NT2/D1 (cell line): ENCODE results near the gene SSUH2.

Experiments
- YY1 ChIP-seq: IDR thresholded peaks from 2 replicates; pipeline ENCODE4 v1.6.1; 2011; ENCODE audit not compliant: insufficient read length, insufficient read depth
- ZNF274 ChIP-seq: IDR thresholded peaks from 2 replicates; pipeline ENCODE4 v1.6.1; 2011; ENCODE audit warnings: mild to moderate bottlenecking, low read depth, low read length

DNA sequence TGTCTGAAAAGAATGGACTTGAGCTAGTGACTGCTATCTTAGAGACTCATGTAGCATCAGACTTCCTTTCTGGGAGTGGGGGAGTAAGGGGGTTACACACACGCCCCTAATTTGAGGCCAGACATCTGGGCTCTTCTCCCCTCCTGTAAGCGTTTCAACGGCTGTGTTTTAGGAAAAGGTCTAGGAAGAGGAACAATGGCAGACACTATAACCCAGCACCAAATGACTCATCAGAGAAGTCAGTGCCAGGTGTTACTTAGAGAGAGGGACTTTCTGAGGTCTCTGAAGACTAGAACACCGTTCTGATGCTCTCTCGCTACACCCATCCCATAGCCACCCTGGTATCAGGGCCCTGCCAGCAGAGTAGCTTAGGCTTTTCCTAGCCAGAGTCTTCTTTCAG lies 65.5 kb downstream of the SSUH2 start:
- TF ChIP-seq ZNF274 (no peak), YY1 (no peak)
